Uterus (tissue), 4 donors: ENCODE data around the gene UBAC1. TPM values are rescaled to one million over a fixed set of nuclear protein-coding genes. Genes with fewer than 3 reads are reported as not detected.
"Not testable (repeated sequence)": the region's sequence is repeated elsewhere in the genome, so short reads cannot be mapped to it uniquely, and the experiment has no call there.

Source experiments
- DNase-seq, 2 donors: peaks; one replicate each; pipeline ENCODE4 v3.0.0-alpha.2; 2019 to 2020
- H3K27ac ChIP-seq, 2 donors: fragments of 200-600 bp; sonication (generic); 1 replicate in 1 of 2; 2 replicates in 1 of 2; pipeline ENCODE4 v1.5.1; 2016 to 2018
- H3K27me3 ChIP-seq, 2 donors: fragments of 200-600 bp; sonication (generic); one replicate each; pipeline ENCODE4 v1.5.1; 2018 to 2019; ENCODE audit warnings: control low read depth in 1 of 2
- H3K36me3 ChIP-seq, 2 donors: fragments of 200-600 bp; sonication (generic); one replicate each; pipeline ENCODE4 v1.5.1; 2019; ENCODE audit warnings: control low read depth in 1 of 2
- H3K4me1 ChIP-seq, 2 donors: fragments of 200-600 bp; sonication (generic); one replicate each; pipeline ENCODE4 v1.5.1; 2018 to 2019; ENCODE audit warnings: control low read depth in 1 of 2
- H3K4me3 ChIP-seq, 2 donors: fragments of 200-600 bp; sonication (generic); 1 replicate in 1 of 2; 2 replicates in 1 of 2; pipeline ENCODE4 v1.5.1; 2018 to 2019; ENCODE audit warnings: mild to moderate bottlenecking in 1 of 2
- H3K9me3 ChIP-seq, 2 donors: fragments of 200-600 bp; sonication (generic); one replicate each; pipeline ENCODE4 v1.5.1; 2019; ENCODE audit warnings: control low read depth in 1 of 2
- CTCF ChIP-seq, 4 experiments: fragments of 200-600 bp in 2 of 4; fragments of 450-650 bp in 2 of 4; sonication (generic) in 2 of 4; IDR thresholded peaks; one replicate each; pipeline ENCODE4 v1.5.1; 2016 to 2019; ENCODE audit warnings: antibody characterized with exemption in 4 of 4, mild to moderate bottlenecking in 2 of 4, moderate library complexity in 1 of 4
- POLR2A ChIP-seq, 2 donors: fragments of 450-650 bp; IDR thresholded peaks; one replicate each; pipeline ENCODE4 v1.6.1; 2016; ENCODE audit warnings: antibody characterized with exemption in 2 of 2, mild to moderate bottlenecking in 1 of 2, moderate library complexity in 1 of 2
- intact Hi-C: fragments of 100-400 bp; cut with DNase I; formaldehyde crosslinking; loops from one replicate; pipeline ENCODE4 v1.15.1; 2023; ENCODE audit warnings: low total_unique reads
- total RNA-seq, 4 donors: library from RNA; depleted of rRNA in 3 of 4; stranded (reverse); fragments of >200 nt in 3 of 4; gene quantifications; one replicate each; pipeline versions ENCODE4 v1.1.0 to v1.2.4, GENCODE V29; 2014 to 2023
- donor health status: DM: yes; HTN: yes; CAD: no.

The UBAC1 gene
- total RNA-seq, 4 donors from 2014 or later = 25.1 to 46.1 (median 35.8) TPM

DNA sequence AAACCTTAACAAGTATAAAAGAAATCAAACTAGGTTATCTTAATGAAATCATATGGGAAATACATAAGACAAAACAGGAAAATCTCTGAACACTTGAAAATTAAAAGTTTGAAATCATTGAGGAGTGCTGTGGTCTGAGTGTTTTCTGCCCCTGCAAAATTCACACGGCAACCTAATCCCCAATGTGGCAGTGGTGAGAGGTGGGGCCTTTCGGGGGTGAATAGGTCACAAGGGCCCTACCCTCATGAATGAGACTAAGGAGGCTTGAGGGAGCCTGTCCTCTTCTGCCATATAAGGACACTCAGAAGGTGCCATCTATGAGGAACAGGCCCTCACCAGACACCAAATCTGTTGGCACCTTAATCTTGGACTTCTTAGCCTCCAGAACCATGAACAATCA, 64.5 kb downstream of the UBAC1 start:
- intact Hi-C loops = no loop called here
- Histone ChIP-seq H3K4me3 (no peak overlapping the region), H3K9me3 (no peaks in the 10 kb centered on the region), H3K27ac (no peak overlapping the region), H3K27me3 (no peaks in the 10 kb centered on the region), H3K4me1 (no peaks in the 10 kb centered on the region), H3K36me3 (no peaks in the 10 kb centered on the region)
- TF ChIP-seq CTCF (IDR thresholded peaks at IDR 0.05) = no peak
- DNase-seq = no peak

GRCh38 chr9:135896205-135896604, 65.0 kb downstream of the UBAC1 start:
- no peak for TF ChIP-seq CTCF (IDR thresholded peaks at IDR 0.05)
- TF ChIP-seq POLR2A (IDR thresholded peaks at IDR 0.05) = no peak
- H3K27me3 ChIP-seq = no peaks in the 10 kb centered on the region
- intact Hi-C loops = no loop called here
- no peaks in the 10 kb centered on the region for H3K9me3 ChIP-seq
- DNase-seq = no peak
- H3K27ac ChIP-seq = no peak overlapping the region
- H3K36me3 ChIP-seq = no peaks in the 10 kb centered on the region
- no peak overlapping the region for H3K4me3 ChIP-seq
- H3K4me1 ChIP-seq = peaks cover 0 to 1% of the 10 kb centered on the region in 2 donors

- Histone ChIP-seq H3K9me3 (no peaks in the 10 kb centered on the region), H3K36me3 (no peaks in the 10 kb centered on the region), H3K4me3 (no peak overlapping the region), H3K4me1 (peaks cover 0 to 10% of the 10 kb centered on the region in 2 donors), H3K27me3 (no peaks in the 10 kb centered on the region), H3K27ac (no peak overlapping the region)
- no peak for TF ChIP-seq CTCF (IDR thresholded peaks at IDR 0.05)
- TF ChIP-seq POLR2A (IDR thresholded peaks at IDR 0.05) = no peak
- no peak for DNase-seq
- intact Hi-C loops = no loop called here
Measured at GRCh38 chr9:135895202-135895848, 65.8 kb downstream of the UBAC1 start.

GRCh38 chr9:135893104-135893503, 68.1 kb downstream of the UBAC1 start:
- peaks cover 0 to 10% of the 10 kb centered on the region in 2 donors for H3K4me1 ChIP-seq
- no peaks in the 10 kb centered on the region for H3K27me3 ChIP-seq
- intact Hi-C loops = no loop called here
- TF ChIP-seq CTCF (IDR thresholded peaks at IDR 0.05) (no peak), POLR2A (IDR thresholded peaks at IDR 0.05) (no peak)
- no peaks in the 10 kb centered on the region for H3K9me3 ChIP-seq
- H3K4me3 ChIP-seq = no peak overlapping the region
- DNase-seq = no peak
- no peak overlapping the region for H3K27ac ChIP-seq
- H3K36me3 ChIP-seq = no peaks in the 10 kb centered on the region

DNA sequence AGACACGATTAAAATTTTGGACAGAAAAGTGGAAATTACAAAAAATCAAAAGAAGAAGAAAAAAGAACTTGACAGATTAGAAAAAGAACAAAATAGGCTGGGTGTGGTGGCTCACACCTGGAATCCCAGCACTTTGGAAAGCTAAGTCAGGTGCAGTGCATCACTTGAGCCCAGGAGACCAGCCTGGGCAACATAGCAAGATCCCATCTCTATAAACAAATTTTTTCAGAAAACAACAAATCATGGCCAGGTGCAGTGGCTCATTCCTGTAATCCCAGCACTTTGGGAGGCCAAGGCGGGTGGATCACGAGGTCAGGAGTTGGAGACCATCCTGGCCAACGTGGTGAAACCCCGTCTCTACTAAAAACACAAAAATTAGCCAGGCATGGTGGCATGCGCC, 68.8 kb downstream of the UBAC1 start:
- H3K4me3 ChIP-seq, DNase-seq, intact Hi-C loops, H3K4me1 ChIP-seq, H3K27ac ChIP-seq, H3K36me3 ChIP-seq, H3K27me3 ChIP-seq, H3K9me3 ChIP-seq: not testable (repeated sequence)
